Measurements from ENCODE around the gene HOXA5. TPM values are rescaled to one million over a fixed set of nuclear protein-coding genes. Genes with fewer than 3 reads are reported as not detected.

Gene HOXA5
- total RNA-seq, 1 donor from 2014 or later, result 22.0 TPM

- Histone ChIP-seq H3K9me3 (no peaks in the 10 kb centered on the region), H3K4me3 (peak overlapping the region; percentile 44 to 50), H3K4me1 (peaks cover 7 to 22% of the 10 kb centered on the region in 2 donors), H3K27ac (no peak overlapping the region), H3K36me3 (no peaks in the 10 kb centered on the region), H3K27me3 (peaks cover 46% of the 10 kb centered on the region)
- TF ChIP-seq CTCF (IDR thresholded peaks at IDR 0.05), result no peak
- intact Hi-C loops (cut with DNase I), result loop anchor here (5.0 kb wide), 1 partner anchor 817 kb away; no protein-coding TSS in a partner anchor
- peak in 1 of 2 donors; percentile 56 for DNase-seq (ENCODE audit: low spot score in 2 of 2)
These were observed 40.3 kb upstream of the HOXA5 start for GRCh38 chr7:27183682-27184336.

GRCh38 chr7:27182861-27183681 lies 39.6 kb upstream of the HOXA5 start:
- H3K27ac ChIP-seq, result no peak overlapping the region
- no peaks in the 10 kb centered on the region for H3K9me3 ChIP-seq
- intact Hi-C loops (cut with DNase I), result loop anchor here (5.0 kb wide), 1 partner anchor 816 kb away; no protein-coding TSS in a partner anchor
- peak; percentile 4 to 53 for DNase-seq (ENCODE audit: low spot score in 2 of 2)
- peak overlapping the region in 1 of 2 donors; percentile 44 for H3K4me3 ChIP-seq
- TF ChIP-seq CTCF (IDR thresholded peaks at IDR 0.05), result no peak
- H3K4me1 ChIP-seq, result peaks cover 2 to 18% of the 10 kb centered on the region in 2 donors
- peaks cover 38% of the 10 kb centered on the region for H3K27me3 ChIP-seq
- H3K36me3 ChIP-seq, result no peaks in the 10 kb centered on the region

GRCh38 chr7:27182285-27182841 lies 38.9 kb upstream of the HOXA5 start:
- peaks cover 33% of the 10 kb centered on the region for H3K27me3 ChIP-seq
- no peaks in the 10 kb centered on the region for H3K9me3 ChIP-seq
- no peak for DNase-seq (ENCODE audit: low spot score in 2 of 2)
- no peak overlapping the region for H3K4me3 ChIP-seq
- peaks cover 2 to 15% of the 10 kb centered on the region in 2 donors for H3K4me1 ChIP-seq
- no peaks in the 10 kb centered on the region for H3K36me3 ChIP-seq
- H3K27ac ChIP-seq, result no peak overlapping the region
- intact Hi-C loops (cut with DNase I), result loop anchor here (5.0 kb wide), 1 partner anchor 815 kb away; no protein-coding TSS in a partner anchor
- no peak for TF ChIP-seq CTCF (IDR thresholded peaks at IDR 0.05)

GRCh38 chr7:27181795-27182275 lies 38.4 kb upstream of the HOXA5 start:
- Histone ChIP-seq H3K9me3 (no peaks in the 10 kb centered on the region), H3K4me3 (no peak overlapping the region), H3K36me3 (no peaks in the 10 kb centered on the region), H3K27ac (no peak overlapping the region), H3K27me3 (peaks cover 28% of the 10 kb centered on the region), H3K4me1 (peaks cover 2 to 15% of the 10 kb centered on the region in 2 donors)
- no peak for TF ChIP-seq CTCF (IDR thresholded peaks at IDR 0.05)
- peak; percentile 6 to 50 for DNase-seq (ENCODE audit: low spot score in 2 of 2)
- intact Hi-C loops (cut with DNase I), result loop anchor here (5.0 kb wide), 1 partner anchor 815 kb away; no protein-coding TSS in a partner anchor

All from ascending aorta (tissue), 2 donors.